Posterior vena cava (tissue), 2 donors: ENCODE results near the gene FHOD3. TPM values are rescaled to one million over a fixed set of nuclear protein-coding genes. Genes with fewer than 3 reads are reported as not detected.
A peak's percentile ranks its signal among the peaks of the same experiment; 100 is the strongest.

Source experiments
- DNase-seq: peaks from one replicate; pipeline ENCODE4 v3.0.0-alpha.2; 2020; ENCODE audit warnings: low spot score
- intact Hi-C, 2 donors: fragments of 100-400 bp; cut with DNase I; formaldehyde crosslinking; loops; one replicate each; pipeline versions ENCODE4 v1.14.1 to v1.14.2; 2022 to 2023
- long read RNA-seq, 2 donors: library from polyadenylated mRNA; unstranded; transcript quantifications; one replicate each; pipeline ENCODE4 v2.0.0, GENCODE V29; 2020 to 2021
- total RNA-seq, 2 donors: library from RNA; stranded (reverse); fragmentation: NEBNext Ultra II Directional; extraction: Animal tissue kit (Norgen Biotek cat#: 25700); gene quantifications; one replicate each; pipeline ENCODE4 v1.2.1, GENCODE V29; 2021
- donor health status: DM: yes; HTN: yes; CAD: no.
- donor health status: DM: yes; HTN: yes; CAD: no.

FHOD3 gene
- 10 to 100 TPM; 26.0 to 29.8 TPM for total RNA-seq
- long read RNA-seq, donor 1, partial matches to known transcripts: 5 of 11 reads
- long read RNA-seq, donor 1, other reads (novel, unspliced or antisense): 4 of 11 reads
- long read RNA-seq, donor 2, partial matches to known transcripts: 15 of 32 reads
- long read RNA-seq, donor 2, other reads (novel, unspliced or antisense): 16 of 32 reads

- intact Hi-C loops: loop anchor here in 1 of 2 donors (5.0 to 10.0 kb wide), 3 partner anchors 147 to 457 kb away; no protein-coding TSS in a partner anchor
- DNase-seq: peak; percentile 85
Observed at GRCh38 chr18:36297417-36298125, at the start of gene FHOD3. Gene FHOD3 (plus strand): TSS chr18:36297713. CDS start chr18:36297836, 123 bp downstream.

GRCh38 chr18:36249392-36249791 is 48.1 kb upstream of the FHOD3 start:
- DNase-seq: no peak
- intact Hi-C loops: no loop called here

- intact Hi-C loops: no loop called here
- DNase-seq: no peak
Observed at GRCh38 chr18:36250827-36251226, 46.7 kb upstream of the FHOD3 start.

GRCh38 chr18:36255072-36255698 is 42.3 kb upstream of the FHOD3 start:
- DNase-seq: no peak

GRCh38 chr18:36256094-36256493 is 41.4 kb upstream of the FHOD3 start:
- DNase-seq: no peak
- intact Hi-C loops: no loop called here

More at GRCh38 chr18:36255072-36255698, 42.3 kb upstream of the FHOD3 start:
- intact Hi-C loops: no loop called here

GRCh38 chr18:36262971-36263370 is 34.5 kb upstream of the FHOD3 start:
- intact Hi-C loops: no loop called here

GRCh38 chr18:36264283-36264682 is 33.2 kb upstream of the FHOD3 start:
- intact Hi-C loops: no loop called here
- no peak for DNase-seq

More at GRCh38 chr18:36262971-36263370, 34.5 kb upstream of the FHOD3 start:
- DNase-seq: no peak

GRCh38 chr18:36265015-36265414 is 32.5 kb upstream of the FHOD3 start:
- intact Hi-C loops: no loop called here
- DNase-seq: no peak

GRCh38 chr18:36269157-36269556 is 28.4 kb upstream of the FHOD3 start:
- intact Hi-C loops: no loop called here
- DNase-seq: no peak

GRCh38 chr18:36271153-36271552 is 26.4 kb upstream of the FHOD3 start:
- intact Hi-C loops: no loop called here
- DNase-seq: no peak

- DNase-seq: no peak
- intact Hi-C loops: no loop called here
Observed at GRCh38 chr18:36273347-36273746, 24.2 kb upstream of the FHOD3 start.

GRCh38 chr18:36274083-36274715 is 23.3 kb upstream of the FHOD3 start:
- intact Hi-C loops: no loop called here
- DNase-seq: no peak

GRCh38 chr18:36275561-36275960 is 22.0 kb upstream of the FHOD3 start:
- no peak for DNase-seq
- intact Hi-C loops: no loop called here

GRCh38 chr18:36279001-36279400 is 18.5 kb upstream of the FHOD3 start:
- intact Hi-C loops: no loop called here
- no peak for DNase-seq

GRCh38 chr18:36281936-36282335 is 15.6 kb upstream of the FHOD3 start:
- intact Hi-C loops: loop anchor here (10.0 kb wide), 2 partner anchors 97 to 187 kb away; partner anchors contain the start of gene MOCOS (in 1 of the 2)

GRCh38 chr18:36283448-36283847 is 14.1 kb upstream of the FHOD3 start:
- intact Hi-C loops: loop anchor here (10.0 kb wide), 2 partner anchors 99 to 189 kb away; partner anchors contain the start of gene MOCOS (in 1 of the 2)
- no peak for DNase-seq

More at GRCh38 chr18:36281936-36282335, 15.6 kb upstream of the FHOD3 start:
- DNase-seq: no peak

- no peak for DNase-seq
- intact Hi-C loops: loop anchor here (2.0 to 10.0 kb wide), 3 partner anchors 99 to 267 kb away; partner anchors contain the start of gene MOCOS (in 1 of the 2)
Observed at GRCh38 chr18:36284268-36284667, 13.2 kb upstream of the FHOD3 start.

- intact Hi-C loops: loop anchor here (2.0 to 10.0 kb wide), 4 partner anchors 100 to 268 kb away; partner anchors contain the start of gene MOCOS (in 1 of the 2)
- DNase-seq: no peak
Observed at GRCh38 chr18:36284671-36285295, 12.7 kb upstream of the FHOD3 start.

GRCh38 chr18:36287653-36288052 is 9.9 kb upstream of the FHOD3 start:
- no peak for DNase-seq
- intact Hi-C loops: loop anchor here (5.0 to 10.0 kb wide), 3 partner anchors 103 to 270 kb away; partner anchors contain the start of gene MOCOS (in 1 of the 2)
